K562 (cell line): ENCODE results near the gene C1QTNF6. TPM values are rescaled to one million over a fixed set of nuclear protein-coding genes. Genes with fewer than 3 reads are reported as not detected.

Experiments
- CBFB ChIP-seq: sonication (generic); formaldehyde crosslinking; IDR thresholded peaks from 2 replicates; pipeline ENCODE4 v1.4.0; 2020; ENCODE audit warnings: mild to moderate bottlenecking, missing genetic modification reagents
- FOXA1 ChIP-seq: fragments of 450-650 bp; IDR thresholded peaks from 2 replicates; pipeline ENCODE4 v1.6.1; 2016; ENCODE audit warnings: mild to moderate bottlenecking, borderline replicate concordance
- GABPB2 ChIP-seq: fragments of 250-450 bp; sonication (Bioruptor Pico); conservative IDR thresholded peaks from 2 replicates; pipeline ENCODE4 v1.5.1; 2021; ENCODE audit warnings: mild to moderate bottlenecking
- HNRNPLL ChIP-seq: fragments of 200-400 bp; formaldehyde crosslinking; IDR thresholded peaks from 2 replicates; pipeline ENCODE4 v1.6.1; 2017; ENCODE audit warnings: low read length, low read depth, mild to moderate bottlenecking; ENCODE audit not compliant: poor library complexity, severe bottlenecking
- HNRNPUL1 ChIP-seq: fragments of 200-400 bp; formaldehyde crosslinking; IDR thresholded peaks from 2 replicates; pipeline ENCODE4 v1.6.1; 2017; ENCODE audit warnings: low read length
- MAFG ChIP-seq: fragments of 450-650 bp; conservative IDR thresholded peaks from 2 replicates; pipeline ENCODE4 v1.6.1; 2016; ENCODE audit warnings: missing genetic modification characterization, missing compliant biosample characterization
- MLX ChIP-seq, 2 experiments: fragments of 450-650 bp in 1 of 2; sonication (generic) in 1 of 2; formaldehyde crosslinking; conservative IDR thresholded peaks; 2 replicates each; pipeline versions ENCODE4 v1.4.0 to v1.8.1; 2020 to 2022; ENCODE audit warnings: mild to moderate bottlenecking in 1 of 2, missing genetic modification reagents in 1 of 2
- THAP12 ChIP-seq: fragments of 250-450 bp; sonication (Bioruptor Pico); IDR thresholded peaks from 2 replicates; pipeline ENCODE4 v1.9.0; 2021; ENCODE audit warnings: mild to moderate bottlenecking, inconsistent platforms
- ZBTB2 ChIP-seq: fragments of 450-650 bp; IDR thresholded peaks from 2 replicates; pipeline ENCODE4 v1.6.1; 2016; ENCODE audit warnings: antibody characterized with exemption
- ZNF253 ChIP-seq: fragments of 250-450 bp; sonication (Bioruptor Pico); conservative IDR thresholded peaks from 2 replicates; pipeline ENCODE4 v1.6.1; 2021; ENCODE audit warnings: mild to moderate bottlenecking
- ZNF398 ChIP-seq: fragments of 250-450 bp; sonication (Bioruptor Pico); IDR thresholded peaks from 2 replicates; pipeline ENCODE4 v1.8.0; 2021; ENCODE audit warnings: moderate library complexity, mild to moderate bottlenecking, inconsistent platforms
- polyA plus RNA-seq, 8 experiments: library from polyadenylated mRNA; depleted of rRNA in 4 of 8; stranded (reverse) in 5 of 8; unstranded in 3 of 8; fragments of >200 nt; fragmentation: Nextera tagmentation in 2 of 8; fragmentation: Illumina TruSeq in 1 of 8; extraction: Ambion mirVana in 2 of 8; extraction: Trizol in 1 of 8; gene quantifications; 2 replicates each; pipeline versions ENCODE4 v1.2.1 to v1.2.3, GENCODE V29; 2011 to 2014; ENCODE audit warnings: inconsistent platforms in 1 of 8, missing spikeins in 1 of 8
- total RNA-seq, 7 experiments: library from RNA; depleted of rRNA in 6 of 7; stranded (reverse); fragments of >200 nt in 6 of 7; fragmentation: Illumina TruSeq in 2 of 7; extraction: Trizol in 2 of 7; gene quantifications; 2 replicates each; pipeline versions ENCODE4 v1.2.1 to v1.2.3, GENCODE V29; 2011 to 2021; ENCODE audit warnings: low replicate concordance in 1 of 7

C1QTNF6 gene
- total and polyA plus RNA-seq, 9 of the 15 experiments (the other 6 are each of a cell fraction or from before 2014, with no cell fraction given), result 0.18 to 0.92 (median 0.55) TPM

- TF ChIP-seq THAP12 (CRISPR knock-in tag) (no peak), MAFG (tag) (no peak), GABPB2 (no peak), HNRNPUL1 (no peak), ZNF398 (no peak), ZNF253 (CRISPR knock-in tag) (no peak), MLX (CRISPR knock-in tag; conservative IDR thresholded peaks at IDR 0.05) (no peak), HNRNPLL (no peak), ZBTB2 (no peak), CBFB (CRISPR knock-in tag) (no peak), FOXA1 (no peak)
- TF ChIP-seq, all 486 proteins: peak for 0
Measured at GRCh38 chr22:37187552-37187890, 526 bp downstream of the C1QTNF6 start (continued).
